GM12878 (cell line): ENCODE measurements around the gene ZNG1C. TPM values are rescaled to one million over a fixed set of nuclear protein-coding genes. Genes with fewer than 3 reads are reported as not detected.
A peak's percentile ranks its signal among the peaks of the same experiment; 100 is the strongest.
"Not testable (repeated sequence)": the region's sequence is repeated elsewhere in the genome, so short reads cannot be mapped to it uniquely, and the experiment has no call there.

Experiments
- ATAC-seq: fragments of 200-7000 bp; cut with Tn5 transposase; 3 replicates; pipeline ENCODE4 v1.9.1; 2020; ENCODE audit warnings: mild to moderate bottlenecking, moderate library complexity
- BruUV-seq: library from RNA; stranded (reverse); fragments of 400-500 nt; replicated peaks from 2 replicates; lab custom pipeline; 2021; lab: Mats Ljungman, UMichigan
- CTCF ChIA-PET: fragments of 300-600 bp; sonication (Branson Sonifier 250); formaldehyde crosslinking; extraction: SDS; loops from one replicate; lab custom pipeline; 2021; ENCODE audit warnings: inconsistent platforms; lab: Yijun Ruan, JAX
- POLR2A ChIA-PET: fragments of 350-600 bp; formaldehyde crosslinking; extraction: SDS; loops from one replicate; lab custom pipeline; 2021; ENCODE audit warnings: inconsistent platforms; lab: Charles Lee
- RAD21 ChIA-PET: fragments of 300-600 bp; sonication (Branson Sonifier 250); formaldehyde crosslinking; loops from one replicate; lab custom pipeline; 2023; ENCODE audit warnings: antibody characterized with exemption; ENCODE audit not compliant: unreplicated experiment; lab: Charles Lee
- SMC1A ChIA-PET: fragments of 300-600 bp; sonication (Branson Sonifier 250); formaldehyde crosslinking; loops from one replicate; lab custom pipeline; 2023; ENCODE audit not compliant: unreplicated experiment, uncharacterized antibody; lab: Charles Lee
- DNase-seq: peaks from one replicate; pipeline ENCODE4 v3.0.0-alpha.2; 2011; ENCODE audit warnings: low read depth, low spot score
- FAIRE-seq: peaks from 3 replicates; lab custom pipeline; 2011; peaks lifted over from hg19 to GRCh38; lab: Jason Lieb, UNC
- H2AFZ ChIP-seq: 2 replicates; pipeline ENCODE4 v1.6.0; 2011; ENCODE audit warnings: low read depth, low read length, control low read depth; ENCODE audit not compliant: control insufficient read depth
- H3K27ac ChIP-seq: 2 replicates; pipeline ENCODE4 v1.5.1; 2011; ENCODE audit warnings: control low read depth; ENCODE audit not compliant: control insufficient read depth, insufficient read depth
- H3K27me3 ChIP-seq, 2 experiments: replicated peaks in 1 of 2; 2 replicates each; pipeline versions ENCODE4 v1.6.0 to v1.6.1; 2011; ENCODE audit warnings: low read length in 1 of 2; ENCODE audit not compliant: control insufficient read depth in 2 of 2, insufficient read depth in 2 of 2
- H3K36me3 ChIP-seq, 2 experiments: 2 replicates each; pipeline ENCODE4 v1.5.1; 2011; ENCODE audit warnings: low read length in 1 of 2; ENCODE audit not compliant: control insufficient read depth in 2 of 2, insufficient read depth in 2 of 2
- H3K4me1 ChIP-seq: 2 replicates; pipeline ENCODE4 v1.6.1; 2011; ENCODE audit warnings: mild to moderate bottlenecking, low read length, moderate library complexity, mixed read lengths; ENCODE audit not compliant: control insufficient read depth, insufficient read depth
- H3K4me2 ChIP-seq: 2 replicates; pipeline ENCODE4 v1.6.0; 2011; ENCODE audit warnings: control low read depth; ENCODE audit not compliant: control insufficient read depth, insufficient read depth
- H3K4me3 ChIP-seq: fragments of 200-600 bp; sonication (generic); 2 replicates; pipeline ENCODE4 v1.5.1; 2016
- H3K79me2 ChIP-seq: 2 replicates; pipeline ENCODE4 v1.6.0; 2011; ENCODE audit warnings: low read length; ENCODE audit not compliant: control insufficient read depth, insufficient read depth
- H3K9ac ChIP-seq: 2 replicates; pipeline ENCODE4 v1.8.0; 2011; ENCODE audit warnings: low read length, control low read depth, mixed read lengths; ENCODE audit not compliant: control insufficient read depth, insufficient read depth
- H3K9me3 ChIP-seq: replicated peaks from 3 replicates; pipeline ENCODE4 v1.5.1; 2011; ENCODE audit warnings: mild to moderate bottlenecking, low read length; ENCODE audit not compliant: control insufficient read depth, insufficient read depth
- H4K20me1 ChIP-seq: 2 replicates; pipeline ENCODE4 v1.6.0; 2011; ENCODE audit not compliant: control insufficient read depth, insufficient read depth
- WGBS: methylation state at CpG from one replicate; pipeline ENCODE4 v1.1.6; 2016; ENCODE audit warnings: low lambda C conversion rate; ENCODE audit not compliant: insufficient replicate concordance, insufficient coverage; ENCODE audit errors: missing lambda C conversion rate; 5-methylcytosine and 5-hydroxymethylcytosine counted together
- in situ Hi-C: fragments of 300-500 bp; cut with MboI; formaldehyde crosslinking; loops from 9 replicates; pipeline ENCODE4 v1.14.3; 2018; ENCODE audit warnings: mixed read lengths
- intact Hi-C: fragments of 100-400 bp; cut with micrococcal nuclease; formaldehyde crosslinking; loops from one replicate; pipeline ENCODE4 v1.14.2; 2022; ENCODE audit not compliant: unreplicated experiment
- polyA plus RNA-seq, 11 experiments: library from polyadenylated mRNA; depleted of rRNA in 4 of 11; unstranded in 6 of 11; stranded (reverse) in 5 of 11; fragments of >200 nt; fragmentation: Nextera tagmentation in 4 of 11; fragmentation: Illumina TruSeq in 1 of 11; extraction: Ambion mirVana in 4 of 11; extraction: Trizol in 1 of 11; gene quantifications; 1 replicate in 1 of 11; 2 replicates in 10 of 11; pipeline versions ENCODE4 v1.2.1 to v1.2.3, GENCODE V29; 2011 to 2016; ENCODE audit warnings: inconsistent platforms in 2 of 11, missing spikeins in 2 of 11, low read depth in 1 of 11
- total RNA-seq, 4 experiments: library from RNA; depleted of rRNA in 3 of 4; stranded (reverse); fragments of >200 nt in 3 of 4; fragmentation: Illumina TruSeq in 1 of 4; extraction: Trizol in 1 of 4; gene quantifications; 2 replicates each; pipeline versions ENCODE4 v1.2.1 to v1.2.3, GENCODE V29; 2013 to 2021

Gene ZNG1C
- total and polyA plus RNA-seq, 10 of the 15 experiments (the other 5 are each of a cell fraction or from before 2014, with no cell fraction given): 27.7 to 111 (median 58.8) TPM

- H3K4me3 ChIP-seq, H3K9ac ChIP-seq, intact Hi-C loops, POLR2A ChIA-PET, H2AFZ ChIP-seq, CTCF ChIA-PET, H3K27me3 ChIP-seq, RAD21 ChIA-PET, H3K4me1 ChIP-seq, BruUV-seq, H3K4me2 ChIP-seq, H3K27ac ChIP-seq, DNase-seq, H4K20me1 ChIP-seq, FAIRE-seq, SMC1A ChIA-PET, ATAC-seq, H3K36me3 ChIP-seq, H3K79me2 ChIP-seq, in situ Hi-C loops, H3K9me3 ChIP-seq: not testable (repeated sequence)
- 10% methylated on average over 5 of the region's 10 CpGs for WGBS
Observed at GRCh38 chr9:68336639-68337339, 95.0 kb downstream of the ZNG1C start.

- H3K9ac ChIP-seq, in situ Hi-C loops, H3K36me3 ChIP-seq, H4K20me1 ChIP-seq, BruUV-seq, ATAC-seq, RAD21 ChIA-PET, H2AFZ ChIP-seq, POLR2A ChIA-PET, H3K27me3 ChIP-seq, H3K4me1 ChIP-seq, FAIRE-seq, H3K4me2 ChIP-seq, H3K27ac ChIP-seq, SMC1A ChIA-PET, H3K9me3 ChIP-seq, CTCF ChIA-PET, H3K4me3 ChIP-seq, H3K79me2 ChIP-seq, intact Hi-C loops, DNase-seq: not testable (repeated sequence)
- WGBS: 36% methylated on average over 7 of the region's 7 CpGs
Observed at GRCh38 chr9:68338000-68338399, 96.2 kb downstream of the ZNG1C start.

- intact Hi-C loops: loop anchor here (10.0 kb wide), 1 partner anchor 222 kb away; no protein-coding TSS in a partner anchor
- ATAC-seq: peak; percentile 96
- DNase-seq, H3K9me3 ChIP-seq, H3K36me3 ChIP-seq, H3K4me1 ChIP-seq, H4K20me1 ChIP-seq, H3K79me2 ChIP-seq, H3K27me3 ChIP-seq, H3K27ac ChIP-seq, in situ Hi-C loops, FAIRE-seq, H3K4me3 ChIP-seq, POLR2A ChIA-PET, H3K4me2 ChIP-seq, BruUV-seq, H2AFZ ChIP-seq, H3K9ac ChIP-seq: not testable (repeated sequence)
- WGBS: 5% methylated on average over 4 of the region's 10 CpGs
- ChIA-PET SMC1A (interaction anchor here (0.6 to 0.7 kb wide), 2 partner anchors 166 to 228 kb away, joined by 4 read pairs; no protein-coding TSS in a partner anchor), RAD21 (interaction anchor here (1.2 to 1.8 kb wide), 3 partner anchors 217 to 231 kb away, joined by 5 to 9 read pairs (median 6); no protein-coding TSS in a partner anchor), CTCF (interaction anchor here (1.0 to 2.4 kb wide), 4 partner anchors 75 to 225 kb away, joined by 3 to 12 read pairs (median 8); no protein-coding TSS in a partner anchor)
Observed at GRCh38 chr9:68342265-68343025, 100.7 kb downstream of the ZNG1C start.
